ENCODE measurements around the gene KBTBD2. TPM values are rescaled to one million over a fixed set of nuclear protein-coding genes. Genes with fewer than 3 reads are reported as not detected.

Gene KBTBD2
- total and polyA plus RNA-seq, 2 donors (not counting 1 experiment from before 2014, with no cell fraction given) = 38.9 to 62.1 TPM

DNA sequence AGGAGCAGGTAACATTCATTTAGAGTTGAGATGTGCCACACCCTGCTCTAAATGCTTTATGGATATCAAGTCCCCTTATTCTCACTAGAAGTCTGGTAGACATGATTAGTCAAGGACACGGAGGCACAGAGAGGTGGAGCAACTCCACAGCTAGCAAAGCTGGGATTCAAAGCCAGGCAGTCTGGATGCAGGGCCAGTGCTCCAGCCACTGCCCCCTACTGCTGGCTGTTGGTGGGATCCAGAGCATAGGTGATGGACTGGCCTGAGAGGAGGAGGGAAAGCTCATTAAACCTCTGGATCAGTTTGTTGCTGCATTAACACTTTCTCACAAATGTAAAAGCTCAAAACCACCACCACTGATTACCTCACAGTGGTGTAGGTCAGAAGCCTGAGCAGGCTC is 22.6 kb upstream of the KBTBD2 start:
- no peaks in the 10 kb centered on the region for H3K79me2 ChIP-seq (ENCODE audit: control insufficient read depth, insufficient read depth, low read length)
- H3K27me3 Mint-ChIP-seq = no peaks in the 10 kb centered on the region
- no peak overlapping the region for H3K4me3 Mint-ChIP-seq
- DNase-seq (no peak), ATAC-seq (ENCODE audit: low read depth) (no peak)
- no peaks in the 10 kb centered on the region for H3K4me1 Mint-ChIP-seq
- TF ChIP-seq, protein P1, sequence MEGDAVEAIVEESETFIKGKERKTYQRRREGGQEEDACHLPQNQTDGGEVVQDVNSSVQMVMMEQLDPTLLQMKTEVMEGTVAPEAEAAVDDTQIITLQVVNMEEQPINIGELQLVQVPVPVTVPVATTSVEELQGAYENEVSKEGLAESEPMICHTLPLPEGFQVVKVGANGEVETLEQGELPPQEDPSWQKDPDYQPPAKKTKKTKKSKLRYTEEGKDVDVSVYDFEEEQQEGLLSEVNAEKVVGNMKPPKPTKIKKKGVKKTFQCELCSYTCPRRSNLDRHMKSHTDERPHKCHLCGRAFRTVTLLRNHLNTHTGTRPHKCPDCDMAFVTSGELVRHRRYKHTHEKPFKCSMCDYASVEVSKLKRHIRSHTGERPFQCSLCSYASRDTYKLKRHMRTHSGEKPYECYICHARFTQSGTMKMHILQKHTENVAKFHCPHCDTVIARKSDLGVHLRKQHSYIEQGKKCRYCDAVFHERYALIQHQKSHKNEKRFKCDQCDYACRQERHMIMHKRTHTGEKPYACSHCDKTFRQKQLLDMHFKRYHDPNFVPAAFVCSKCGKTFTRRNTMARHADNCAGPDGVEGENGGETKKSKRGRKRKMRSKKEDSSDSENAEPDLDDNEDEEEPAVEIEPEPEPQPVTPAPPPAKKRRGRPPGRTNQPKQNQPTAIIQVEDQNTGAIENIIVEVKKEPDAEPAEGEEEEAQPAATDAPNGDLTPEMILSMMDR (IDR thresholded peaks at IDR 0.05) = no peak
- no peak for TF ChIP-seq EZH2 (IDR thresholded peaks at IDR 0.05; ENCODE audit: borderline replicate concordance, insufficient read depth, low read depth, low read length, poor library complexity, severe bottlenecking)
- no peak overlapping the region for H3K9ac ChIP-seq (ENCODE audit: low read length)
- H3K27ac Mint-ChIP-seq = no peak overlapping the region
- H3K4me1 ChIP-seq (ENCODE audit: control insufficient read depth in 2 of 2, insufficient read depth in 2 of 2, low read length in 2 of 2) = no peaks in the 10 kb centered on the region
- H3K27me3 ChIP-seq (replicated peaks in 1 of 4; ENCODE audit: control extremely low read depth in 1 of 4, control insufficient read depth in 3 of 4, insufficient read depth in 4 of 4, low read length in 3 of 4) = no peaks in the 10 kb centered on the region
- H4K20me1 ChIP-seq (ENCODE audit: control insufficient read depth, insufficient read depth, low read length, poor library complexity, severe bottlenecking) = no peaks in the 10 kb centered on the region
- H3K4me2 ChIP-seq (replicated peaks; ENCODE audit: low read depth, low read length, poor library complexity, severe bottlenecking) = no peak overlapping the region
- no peaks in the 10 kb centered on the region for H3K9me3 ChIP-seq (ENCODE audit: control extremely low read depth in 1 of 3, control insufficient read depth in 2 of 3, insufficient read depth in 1 of 3, low read length in 2 of 3)
- no peak overlapping the region for H2AFZ ChIP-seq (ENCODE audit: insufficient read depth, low read depth, low read length, poor library complexity, severe bottlenecking)
- no peaks in the 10 kb centered on the region for H3K9me3 Mint-ChIP-seq (ENCODE audit: insufficient read depth)
- no peak overlapping the region for H3K27ac ChIP-seq (ENCODE audit: low read length in 2 of 2)
- peaks cover 0 to 12% of the 10 kb centered on the region in 2 experiments for H3K36me3 ChIP-seq (replicated peaks in 1 of 2; ENCODE audit: control extremely low read depth in 1 of 2, control insufficient read depth in 1 of 2, extremely low read depth in 1 of 2, insufficient read depth in 2 of 2, low read length in 1 of 2)
- 100% methylated on average over 1 of the region's 1 CpG for WGBS (ENCODE audit: insufficient coverage)
- intact Hi-C loops (cut with micrococcal nuclease) = no loop called here
- ChIA-PET POLR2A (no interaction called here), CTCF (no interaction called here)
- H3K4me3 ChIP-seq (ENCODE audit: control extremely low read depth in 1 of 5, extremely low read depth in 1 of 5, insufficient read depth in 1 of 5, low read depth in 2 of 5, low read length in 4 of 5) = no peak overlapping the region

DNA sequence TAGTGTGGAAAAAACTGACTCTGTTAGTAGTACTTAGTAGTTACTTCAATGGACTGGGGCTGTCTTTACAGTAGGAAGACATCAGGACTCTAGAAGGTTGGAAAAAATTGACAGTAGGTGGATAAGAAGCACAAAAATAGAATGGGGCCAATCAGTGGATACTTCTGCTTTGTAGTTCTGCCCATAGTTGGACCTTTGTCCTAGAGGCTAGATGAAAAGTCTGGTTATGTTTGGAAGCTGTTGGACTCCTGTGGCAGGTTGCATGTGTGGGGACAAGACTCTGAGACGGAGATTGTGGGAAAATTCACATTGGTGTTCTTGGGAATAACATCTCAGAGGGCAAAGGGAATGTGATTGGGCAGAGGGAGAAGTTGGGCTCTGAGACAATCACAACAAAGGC is 18.6 kb upstream of the KBTBD2 start:
- no peak overlapping the region for H2AFZ ChIP-seq (ENCODE audit: insufficient read depth, low read depth, low read length, poor library complexity, severe bottlenecking)
- H3K79me2 ChIP-seq (ENCODE audit: control insufficient read depth, insufficient read depth, low read length) = no peaks in the 10 kb centered on the region
- no peak overlapping the region for H3K27ac ChIP-seq (ENCODE audit: low read length in 2 of 2)
- Mint-ChIP-seq H3K4me3 (no peak overlapping the region), H3K27ac (no peak overlapping the region), H3K4me1 (peaks cover 4% of the 10 kb centered on the region), H3K27me3 (peaks cover under 1% of the 10 kb centered on the region), H3K9me3 (ENCODE audit: insufficient read depth) (no peaks in the 10 kb centered on the region)
- ATAC-seq (ENCODE audit: low read depth) (no peak), DNase-seq (no peak)
- H3K4me1 ChIP-seq (ENCODE audit: control insufficient read depth in 2 of 2, insufficient read depth in 2 of 2, low read length in 2 of 2) = peaks cover 3 to 4% of the 10 kb centered on the region in 2 donors
- ChIA-PET POLR2A (no interaction called here), CTCF (interaction anchor here (1.0 kb wide), 1 partner anchor 65 kb away, joined by 3 read pairs; no protein-coding TSS in a partner anchor)
- H3K4me3 ChIP-seq (ENCODE audit: control extremely low read depth in 1 of 5, extremely low read depth in 1 of 5, insufficient read depth in 1 of 5, low read depth in 2 of 5, low read length in 4 of 5) = no peak overlapping the region
- H4K20me1 ChIP-seq (ENCODE audit: control insufficient read depth, insufficient read depth, low read length, poor library complexity, severe bottlenecking) = no peaks in the 10 kb centered on the region
- peaks cover 0 to 5% (median 0%) of the 10 kb centered on the region in 3 donors for H3K9me3 ChIP-seq (ENCODE audit: control extremely low read depth in 1 of 3, control insufficient read depth in 2 of 3, insufficient read depth in 1 of 3, low read length in 2 of 3)
- H3K4me2 ChIP-seq (replicated peaks; ENCODE audit: low read depth, low read length, poor library complexity, severe bottlenecking) = no peak overlapping the region
- no peaks in the 10 kb centered on the region for H3K27me3 ChIP-seq (replicated peaks in 1 of 4; ENCODE audit: control extremely low read depth in 1 of 4, control insufficient read depth in 3 of 4, insufficient read depth in 4 of 4, low read length in 3 of 4)
- no CpG with 5 or more reads among the region's 1 CpG for WGBS (ENCODE audit: insufficient coverage)
- no peak for TF ChIP-seq EZH2 (IDR thresholded peaks at IDR 0.05; ENCODE audit: borderline replicate concordance, insufficient read depth, low read depth, low read length, poor library complexity, severe bottlenecking)
- TF ChIP-seq, protein P1 (IDR thresholded peaks at IDR 0.05) = no peak
- H3K9ac ChIP-seq (ENCODE audit: low read length) = no peak overlapping the region
- peaks cover 0 to 4% of the 10 kb centered on the region in 2 experiments for H3K36me3 ChIP-seq (replicated peaks in 1 of 2; ENCODE audit: control extremely low read depth in 1 of 2, control insufficient read depth in 1 of 2, extremely low read depth in 1 of 2, insufficient read depth in 2 of 2, low read length in 1 of 2)
- intact Hi-C loops (cut with micrococcal nuclease) = no loop called here

Data from B cell (primary cell).